Lower leg skin (tissue), 3 donors: Measurements from ENCODE around the gene CTLA4.

Experiments
- POLR2A ChIP-seq, 2 donors: fragments of 450-650 bp; IDR thresholded peaks; one replicate each; pipeline ENCODE4 v1.6.1; 2016 to 2017; ENCODE audit warnings: antibody characterized with exemption in 2 of 2, mild to moderate bottlenecking in 1 of 2, moderate library complexity in 1 of 2
- TF ChIP-seq, protein P1 (sequence below), 3 donors: fragments of 450-650 bp; IDR thresholded peaks; one replicate each; pipeline ENCODE4 v1.5.1; 2016; ENCODE audit warnings: antibody characterized with exemption in 3 of 3, mild to moderate bottlenecking in 3 of 3, moderate library complexity in 2 of 3

- TF ChIP-seq, protein P1, sequence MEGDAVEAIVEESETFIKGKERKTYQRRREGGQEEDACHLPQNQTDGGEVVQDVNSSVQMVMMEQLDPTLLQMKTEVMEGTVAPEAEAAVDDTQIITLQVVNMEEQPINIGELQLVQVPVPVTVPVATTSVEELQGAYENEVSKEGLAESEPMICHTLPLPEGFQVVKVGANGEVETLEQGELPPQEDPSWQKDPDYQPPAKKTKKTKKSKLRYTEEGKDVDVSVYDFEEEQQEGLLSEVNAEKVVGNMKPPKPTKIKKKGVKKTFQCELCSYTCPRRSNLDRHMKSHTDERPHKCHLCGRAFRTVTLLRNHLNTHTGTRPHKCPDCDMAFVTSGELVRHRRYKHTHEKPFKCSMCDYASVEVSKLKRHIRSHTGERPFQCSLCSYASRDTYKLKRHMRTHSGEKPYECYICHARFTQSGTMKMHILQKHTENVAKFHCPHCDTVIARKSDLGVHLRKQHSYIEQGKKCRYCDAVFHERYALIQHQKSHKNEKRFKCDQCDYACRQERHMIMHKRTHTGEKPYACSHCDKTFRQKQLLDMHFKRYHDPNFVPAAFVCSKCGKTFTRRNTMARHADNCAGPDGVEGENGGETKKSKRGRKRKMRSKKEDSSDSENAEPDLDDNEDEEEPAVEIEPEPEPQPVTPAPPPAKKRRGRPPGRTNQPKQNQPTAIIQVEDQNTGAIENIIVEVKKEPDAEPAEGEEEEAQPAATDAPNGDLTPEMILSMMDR (IDR thresholded peaks at IDR 0.05), result no peak
- TF ChIP-seq POLR2A (IDR thresholded peaks at IDR 0.05), result no peak
These were observed 23.2 kb downstream of the CTLA4 start for GRCh38 chr2:203890733-203891132.
